SKM-1 treated with dmso at 0.1 percent for 144 hours (cell line): ENCODE measurements around the gene CCR8.
"Not testable (repeated sequence)": the region's sequence is repeated elsewhere in the genome, so short reads cannot be mapped to it uniquely, and the experiment has no call there.

Experiments
- DNase-seq: peaks from one replicate; lab custom pipeline; 2025; ENCODE audit not compliant: unreplicated experiment; lab: John Stamatoyannopoulos, UW

The CCR8 gene

GRCh38 chr3:39313289-39313688 lies 16.2 kb upstream of the CCR8 start:
- DNase-seq = no peak

- DNase-seq = no peak
These were observed 14.1 kb upstream of the CCR8 start for GRCh38 chr3:39315420-39315819.

GRCh38 chr3:39317571-39318169 lies 11.8 kb upstream of the CCR8 start:
- peak; percentile 89 for DNase-seq

- no peak for DNase-seq
These were observed 11.2 kb upstream of the CCR8 start for GRCh38 chr3:39318301-39318700.

- no peak for DNase-seq
These were observed 10.3 kb upstream of the CCR8 start for GRCh38 chr3:39319249-39319648.

GRCh38 chr3:39321574-39321983 lies 7.9 kb upstream of the CCR8 start:
- DNase-seq = not testable (repeated sequence)

- DNase-seq = not testable (repeated sequence)
These were observed 7.2 kb upstream of the CCR8 start for GRCh38 chr3:39322209-39322715.

- DNase-seq = no peak
These were observed 6.6 kb upstream of the CCR8 start for GRCh38 chr3:39322936-39323335.

- DNase-seq = peak; percentile 18
These were observed 6.0 kb upstream of the CCR8 start for GRCh38 chr3:39323494-39323893.

GRCh38 chr3:39325236-39325635 lies 4.3 kb upstream of the CCR8 start:
- DNase-seq = no peak

GRCh38 chr3:39327053-39327745 lies 2.3 kb upstream of the CCR8 start:
- no peak for DNase-seq

GRCh38 chr3:39327746-39328349 lies 1.7 kb upstream of the CCR8 start:
- no peak for DNase-seq

GRCh38 chr3:39330824-39331223 lies 1.3 kb downstream of the CCR8 start:
- DNase-seq = no peak

GRCh38 chr3:39332525-39332924 lies 3.0 kb downstream of the CCR8 start:
- no peak for DNase-seq

- DNase-seq = no peak
These were observed 4.1 kb downstream of the CCR8 start for GRCh38 chr3:39333607-39334006.

GRCh38 chr3:39334205-39334604 lies 4.7 kb downstream of the CCR8 start:
- DNase-seq = no peak

- DNase-seq = no peak
These were observed 8.7 kb downstream of the CCR8 start for GRCh38 chr3:39338201-39338600.

- no peak for DNase-seq
These were observed 9.6 kb downstream of the CCR8 start for GRCh38 chr3:39339086-39339485.

- no peak for DNase-seq
These were observed 13.7 kb downstream of the CCR8 start for GRCh38 chr3:39343076-39343717.

GRCh38 chr3:39343760-39344159 lies 14.3 kb downstream of the CCR8 start:
- no peak for DNase-seq

- no peak for DNase-seq
These were observed 15.3 kb downstream of the CCR8 start for GRCh38 chr3:39344746-39345344.
